Endothelial cell of umbilical vein (primary cell): ENCODE measurements around the gene EPB41L2. TPM values are rescaled to one million over a fixed set of nuclear protein-coding genes. Genes with fewer than 3 reads are reported as not detected.

Experiments used
- BruUV-seq: library from RNA; stranded (reverse); fragments of 400-500 nt; replicated peaks from 2 replicates; lab custom pipeline; 2021; lab: Mats Ljungman, UMichigan
- CTCF ChIA-PET: fragments of 300-600, 350-600 bp; sonication (Branson Sonifier 250); formaldehyde crosslinking; loops from one replicate; lab custom pipeline; 2021; ENCODE audit warnings: antibody characterized with exemption, inconsistent platforms; lab: Charles Lee
- POLR2A ChIA-PET: fragments of 300-600, 350-600 bp; sonication (Branson Sonifier 250); formaldehyde crosslinking; loops from one replicate; lab custom pipeline; 2021; ENCODE audit warnings: antibody characterized with exemption, inconsistent platforms; lab: Charles Lee
- DNase-seq: peaks from one replicate; pipeline ENCODE4 v3.0.0-alpha.2; 2011; ENCODE audit warnings: low read depth, low spot score
- FAIRE-seq: peaks from 2 replicates; lab custom pipeline; 2011; peaks lifted over from hg19 to GRCh38; lab: Jason Lieb, UNC
- H2AFZ ChIP-seq: 2 replicates; pipeline ENCODE4 v1.6.0; 2012; ENCODE audit warnings: low read depth, low read length, control low read depth, inconsistent platforms
- H3K27ac ChIP-seq: 2 replicates; pipeline ENCODE4 v1.5.1; 2011; ENCODE audit warnings: low read depth, mild to moderate bottlenecking, control low read depth, low read length, moderate library complexity; ENCODE audit not compliant: insufficient read depth
- H3K27me3 ChIP-seq, 2 experiments: 2 replicates each; pipeline versions ENCODE4 v1.6.0 to v1.6.1; 2011; ENCODE audit warnings: low read length in 2 of 2, mixed read lengths in 1 of 2; ENCODE audit not compliant: control insufficient read depth in 2 of 2, insufficient read depth in 2 of 2
- H3K36me3 ChIP-seq, 2 experiments: 2 replicates in 1 of 2; 3 replicates in 1 of 2; pipeline ENCODE4 v1.5.1; 2011; ENCODE audit warnings: low read length in 2 of 2, mild to moderate bottlenecking in 1 of 2, moderate library complexity in 1 of 2; ENCODE audit not compliant: control insufficient read depth in 2 of 2, insufficient read depth in 2 of 2; ENCODE audit errors: extremely low read depth in 1 of 2
- H3K4me1 ChIP-seq: 3 replicates; pipeline ENCODE4 v1.5.1; 2011; ENCODE audit warnings: mild to moderate bottlenecking, low read length; ENCODE audit not compliant: control insufficient read depth, insufficient read depth; ENCODE audit errors: extremely low read depth
- H3K4me2 ChIP-seq: 2 replicates; pipeline ENCODE4 v1.6.1; 2011; ENCODE audit warnings: low read length, control low read depth, mixed read lengths; ENCODE audit not compliant: insufficient read depth
- H3K4me3 ChIP-seq, 3 experiments: fragments of 200-600 bp in 1 of 3; sonication (generic), shearing (Covaris generic) in 1 of 3; replicated peaks in 1 of 3; 2 replicates each; pipeline ENCODE4 v1.5.1; 2011 to 2016; ENCODE audit warnings: control low read depth in 3 of 3, low read length in 3 of 3, mild to moderate bottlenecking in 2 of 3, inconsistent platforms in 1 of 3, low read depth in 1 of 3, moderate library complexity in 1 of 3; ENCODE audit not compliant: insufficient read depth in 1 of 3
- H3K79me2 ChIP-seq: 2 replicates; pipeline ENCODE4 v1.6.0; 2012; ENCODE audit warnings: low read length, inconsistent platforms; ENCODE audit not compliant: control insufficient read depth, insufficient read depth
- H3K9ac ChIP-seq: replicated peaks from 2 replicates; pipeline ENCODE3; 2011; ENCODE audit warnings: low read length, control low read depth; ENCODE audit not compliant: insufficient read depth; ENCODE audit errors: extremely low read depth
- H3K9me1 ChIP-seq: replicated peaks from 3 replicates; pipeline ENCODE4 v1.6.0; 2011; ENCODE audit warnings: mild to moderate bottlenecking, low read length; ENCODE audit not compliant: control insufficient read depth, insufficient read depth; ENCODE audit errors: extremely low read depth
- H3K9me3 ChIP-seq: replicated peaks from 2 replicates; pipeline ENCODE4 v1.5.1; 2012; ENCODE audit warnings: low read length, inconsistent platforms; ENCODE audit not compliant: control insufficient read depth, insufficient read depth
- H4K20me1 ChIP-seq: replicated peaks from 2 replicates; pipeline ENCODE3; 2011; ENCODE audit warnings: mild to moderate bottlenecking, low read length; ENCODE audit not compliant: control insufficient read depth, insufficient read depth; ENCODE audit errors: extremely low read depth
- CTCF ChIP-seq, 2 donors: IDR thresholded peaks; 1 replicate in 1 of 2; 2 replicates in 1 of 2; pipeline ENCODE4 v1.5.1; 2011; ENCODE audit warnings: low read length in 2 of 2, mild to moderate bottlenecking in 2 of 2, moderate library complexity in 2 of 2, control low read depth in 1 of 2, inconsistent platforms in 1 of 2, low read depth in 1 of 2; ENCODE audit not compliant: insufficient read depth in 1 of 2; ENCODE audit errors: extremely low read depth in 1 of 2
- EZH2 ChIP-seq: IDR thresholded peaks from 2 replicates; pipeline ENCODE4 v1.6.1; 2012; ENCODE audit warnings: borderline replicate concordance, low read depth, mild to moderate bottlenecking, moderate library complexity, low read length, inconsistent platforms; ENCODE audit not compliant: severe bottlenecking
- FOS ChIP-seq: IDR thresholded peaks from 2 replicates; pipeline ENCODE4 v1.6.1; 2011; ENCODE audit warnings: mild to moderate bottlenecking, low read length, moderate library complexity, borderline replicate concordance; ENCODE audit not compliant: insufficient read depth
- GATA2 ChIP-seq: IDR thresholded peaks from 2 replicates; pipeline ENCODE4 v1.7.0; 2011; ENCODE audit warnings: low read depth, mild to moderate bottlenecking, moderate library complexity, mixed read lengths, low read length; ENCODE audit not compliant: insufficient read length, insufficient read depth
- JUN ChIP-seq: IDR thresholded peaks from 2 replicates; pipeline ENCODE4 v1.6.1; 2011; ENCODE audit warnings: borderline replicate concordance, low read depth; ENCODE audit not compliant: insufficient read length, insufficient read depth
- MAX ChIP-seq: IDR thresholded peaks from 2 replicates; pipeline ENCODE4 v1.6.1; 2011; ENCODE audit not compliant: insufficient read depth, insufficient read length
- MYC ChIP-seq: IDR thresholded peaks from one replicate; pipeline ENCODE4 v1.6.1; 2011; ENCODE audit warnings: mild to moderate bottlenecking, low read depth, low read length
- POLR2A ChIP-seq: IDR thresholded peaks from 2 replicates; pipeline ENCODE4 v1.6.1; 2012; ENCODE audit warnings: low read depth, mild to moderate bottlenecking, control low read depth, low read length
- POLR2AphosphoS5 ChIP-seq: IDR thresholded peaks from 2 replicates; pipeline ENCODE4 v1.6.1; 2012; ENCODE audit warnings: low read depth, mild to moderate bottlenecking, control low read depth, low read length, moderate library complexity; ENCODE audit not compliant: insufficient read depth
- dilution Hi-C: fragments of 300-500 bp; cut with MboI; formaldehyde crosslinking; loops from one replicate; pipeline ENCODE4 v1.15.0; 2019; ENCODE audit warnings: low sequenced_read_pairs; ENCODE audit not compliant: extremely low pct_ligation_motif_present
- intact Hi-C: fragments of 100-400 bp; cut with micrococcal nuclease; formaldehyde crosslinking; loops from one replicate; pipeline ENCODE4 v1.10.0; 2022
- polyA plus RNA-seq, 4 experiments: library from polyadenylated mRNA; depleted of rRNA in 3 of 4; stranded (reverse) in 3 of 4; unstranded in 1 of 4; fragments of >200 nt; gene quantifications; 2 replicates each; pipeline versions ENCODE4 v1.2.1 to v1.2.3, GENCODE V29; 2011 to 2012; ENCODE audit warnings: missing spikeins in 1 of 4
- total RNA-seq: library from RNA; stranded (reverse); gene quantifications from 2 replicates; pipeline ENCODE4 v1.2.3, GENCODE V29; 2021

The EPB41L2 gene
- total and polyA plus RNA-seq, 2 donors (not counting 3 experiments of a cell fraction or from before 2014, with no cell fraction given): 26.5 to 87.7 TPM

GRCh38 chr6:131037194-131037897, 25.7 kb downstream of the EPB41L2 start:
- no peak overlapping the region for H3K4me3 ChIP-seq
- FAIRE-seq: no peak
- peaks cover 84% of the 10 kb centered on the region for H3K79me2 ChIP-seq
- peaks cover 4% of the 10 kb centered on the region for H3K4me1 ChIP-seq
- ChIA-PET CTCF (interaction anchor here (0.6 to 1.3 kb wide), 4 partner anchors 12 to 1238 kb away, joined by 3 to 4 read pairs (median 3); no protein-coding TSS in a partner anchor), POLR2A (no interaction called here)
- intact Hi-C loops (no loop called here), dilution Hi-C loops (no loop called here)
- H3K27ac ChIP-seq: no peak overlapping the region
- H2AFZ ChIP-seq: no peak overlapping the region
- H3K9ac ChIP-seq: no peak overlapping the region
- H3K27me3 ChIP-seq: no peaks in the 10 kb centered on the region
- H3K9me1 ChIP-seq: no peaks in the 10 kb centered on the region
- no peaks in the 10 kb centered on the region for H3K9me3 ChIP-seq
- no TSS peak for BruUV-seq
- H3K4me2 ChIP-seq: no peak overlapping the region
- no peak for DNase-seq
- H4K20me1 ChIP-seq: no peaks in the 10 kb centered on the region
- TF ChIP-seq POLR2A: no peak
- no peak for TF ChIP-seq MYC
- no peak for TF ChIP-seq GATA2
- TF ChIP-seq JUN: no peak
- TF ChIP-seq FOS: no peak
- no peak for TF ChIP-seq MAX
- no peak for TF ChIP-seq POLR2AphosphoS5
- no peak for TF ChIP-seq EZH2
- no peak for TF ChIP-seq CTCF (IDR thresholded peaks at IDR 0.05; ENCODE audit: extremely low read depth in 1 of 2, insufficient read depth in 1 of 2, low read depth in 1 of 2, low read length in 2 of 2)
- no peaks in the 10 kb centered on the region for H3K36me3 ChIP-seq
